ENCODE results near the gene NUDT8.

DNA sequence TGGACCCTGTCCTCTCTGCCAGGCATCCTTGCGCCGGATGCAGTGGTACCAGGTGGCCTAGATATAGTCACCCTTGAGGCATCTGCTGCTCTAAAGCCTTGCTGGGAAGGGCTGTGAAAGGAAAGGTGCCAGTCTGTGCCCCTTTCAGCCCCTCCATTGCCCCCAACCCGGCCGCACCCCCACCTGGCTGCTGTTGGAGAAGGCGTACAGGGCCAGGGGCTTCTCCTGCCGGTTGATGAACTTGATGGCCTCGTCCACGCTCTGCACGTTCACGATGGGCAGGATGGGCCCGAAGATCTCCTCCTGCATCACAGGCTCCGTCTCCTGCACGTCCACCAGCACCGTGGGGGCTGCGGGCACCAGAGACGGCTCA, 34.5 kb upstream of the NUDT8 start:
- TF ChIP-seq, protein P1, sequence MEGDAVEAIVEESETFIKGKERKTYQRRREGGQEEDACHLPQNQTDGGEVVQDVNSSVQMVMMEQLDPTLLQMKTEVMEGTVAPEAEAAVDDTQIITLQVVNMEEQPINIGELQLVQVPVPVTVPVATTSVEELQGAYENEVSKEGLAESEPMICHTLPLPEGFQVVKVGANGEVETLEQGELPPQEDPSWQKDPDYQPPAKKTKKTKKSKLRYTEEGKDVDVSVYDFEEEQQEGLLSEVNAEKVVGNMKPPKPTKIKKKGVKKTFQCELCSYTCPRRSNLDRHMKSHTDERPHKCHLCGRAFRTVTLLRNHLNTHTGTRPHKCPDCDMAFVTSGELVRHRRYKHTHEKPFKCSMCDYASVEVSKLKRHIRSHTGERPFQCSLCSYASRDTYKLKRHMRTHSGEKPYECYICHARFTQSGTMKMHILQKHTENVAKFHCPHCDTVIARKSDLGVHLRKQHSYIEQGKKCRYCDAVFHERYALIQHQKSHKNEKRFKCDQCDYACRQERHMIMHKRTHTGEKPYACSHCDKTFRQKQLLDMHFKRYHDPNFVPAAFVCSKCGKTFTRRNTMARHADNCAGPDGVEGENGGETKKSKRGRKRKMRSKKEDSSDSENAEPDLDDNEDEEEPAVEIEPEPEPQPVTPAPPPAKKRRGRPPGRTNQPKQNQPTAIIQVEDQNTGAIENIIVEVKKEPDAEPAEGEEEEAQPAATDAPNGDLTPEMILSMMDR (conservative IDR thresholded peaks at IDR 0.05), result no peak
- no peak for TF ChIP-seq ZFX (IDR thresholded peaks at IDR 0.05)

All from C4-2B (cell line).